A673 (cell line): Measurements from ENCODE around the gene TMEM59L. TPM values are rescaled to one million over a fixed set of nuclear protein-coding genes. Genes with fewer than 3 reads are reported as not detected.

Experiments used
- BruUV-seq: library from RNA; stranded (reverse); fragments of 400-500 nt; replicated peaks from 2 replicates; lab custom pipeline; 2021; lab: Mats Ljungman, UMichigan
- CTCF ChIA-PET: fragments of 300-600 bp; sonication (Branson Sonifier 250); formaldehyde crosslinking; loops from one replicate; lab custom pipeline; 2022; ENCODE audit warnings: antibody characterized with exemption; lab: Charles Lee
- POLR2A ChIA-PET: fragments of 300-600 bp; sonication (Branson Sonifier 250); formaldehyde crosslinking; loops from one replicate; lab custom pipeline; 2022; ENCODE audit warnings: antibody characterized with exemption; ENCODE audit not compliant: low non-redundant PET; lab: Charles Lee
- DNase-seq: peaks from one replicate; pipeline ENCODE4 v3.0.0-alpha.2; 2015; ENCODE audit warnings: low spot score
- H3K27ac ChIP-seq: fragments of 200-600 bp; sonication (generic); 2 replicates; pipeline ENCODE4 v1.5.1; 2016; ENCODE audit warnings: mixed run types, low read depth, mild to moderate bottlenecking, mixed read lengths, antibody characterized with exemption, low read length; ENCODE audit not compliant: poor library complexity, severe bottlenecking
- H3K27me3 ChIP-seq: fragments of 200-600 bp; sonication (generic); replicated peaks from 2 replicates; pipeline ENCODE4 v1.6.1; 2017; ENCODE audit warnings: mixed run types, low read depth, mild to moderate bottlenecking, mixed read lengths, antibody characterized with exemption, low read length; ENCODE audit not compliant: insufficient read depth, poor library complexity
- H3K36me3 ChIP-seq: fragments of 200-600 bp; sonication (generic); 2 replicates; pipeline ENCODE4 v1.6.1; 2016; ENCODE audit warnings: mixed run types, mild to moderate bottlenecking, mixed read lengths, antibody characterized with exemption, low read length; ENCODE audit not compliant: insufficient read depth, poor library complexity, severe bottlenecking
- H3K4me1 ChIP-seq: fragments of 200-600 bp; sonication (generic); 2 replicates; pipeline ENCODE4 v1.6.1; 2017; ENCODE audit warnings: mixed run types, mild to moderate bottlenecking, mixed read lengths, antibody characterized with exemption, low read length; ENCODE audit not compliant: insufficient read depth, poor library complexity, severe bottlenecking
- H3K4me3 ChIP-seq: fragments of 200-600 bp; sonication (generic); 2 replicates; pipeline ENCODE4 v1.5.1; 2016; ENCODE audit warnings: low read depth, mixed run types, mild to moderate bottlenecking, mixed read lengths, low read length; ENCODE audit not compliant: poor library complexity, severe bottlenecking
- H3K9me3 ChIP-seq: fragments of 200-600 bp; sonication (generic); 2 replicates; pipeline ENCODE4 v1.6.1; 2016; ENCODE audit warnings: mixed run types, low read depth, mild to moderate bottlenecking, mixed read lengths, antibody characterized with exemption, low read length; ENCODE audit not compliant: poor library complexity, severe bottlenecking
- CTCF ChIP-seq: fragments of 300-800, 200-600 bp; sonication (generic); conservative IDR thresholded peaks from 2 replicates; pipeline ENCODE4 v1.5.1; 2017; ENCODE audit warnings: low read depth, mild to moderate bottlenecking, antibody characterized with exemption, low read length, moderate library complexity, mixed read lengths
- EZH2 ChIP-seq: fragments of 200-600 bp; sonication (generic); IDR thresholded peaks from 2 replicates; pipeline ENCODE4 v1.6.1; 2017; ENCODE audit warnings: borderline replicate concordance, low read depth, mild to moderate bottlenecking, mixed read lengths, antibody characterized with exemption, low read length; ENCODE audit not compliant: poor library complexity, severe bottlenecking
- intact Hi-C: fragments of 100-400 bp; cut with micrococcal nuclease; formaldehyde crosslinking; loops from one replicate; pipeline ENCODE4 v1.10.0; 2022; ENCODE audit not compliant: unreplicated experiment
- total RNA-seq: library from RNA; stranded (reverse); gene quantifications from 2 replicates; pipeline ENCODE4 v1.2.3, GENCODE V29; 2021

The TMEM59L gene
- total RNA-seq, 1 experiment from 2014 or later: 9.3 TPM

- DNase-seq: no peak
- intact Hi-C loops: no loop called here
- no peak for TF ChIP-seq EZH2
- TF ChIP-seq CTCF: no peak
- no TSS peak for BruUV-seq
- ChIA-PET POLR2A (no interaction called here), CTCF (no interaction called here)
- no peaks in the 10 kb centered on the region for H3K27me3 ChIP-seq
- H3K4me3 ChIP-seq: no peak overlapping the region
- no peaks in the 10 kb centered on the region for H3K9me3 ChIP-seq
- no peaks in the 10 kb centered on the region for H3K36me3 ChIP-seq
- H3K4me1 ChIP-seq: no peaks in the 10 kb centered on the region
- H3K27ac ChIP-seq: no peak overlapping the region
These were observed 36.8 kb downstream of the TMEM59L start for GRCh38 chr19:18649371-18650020.

DNA sequence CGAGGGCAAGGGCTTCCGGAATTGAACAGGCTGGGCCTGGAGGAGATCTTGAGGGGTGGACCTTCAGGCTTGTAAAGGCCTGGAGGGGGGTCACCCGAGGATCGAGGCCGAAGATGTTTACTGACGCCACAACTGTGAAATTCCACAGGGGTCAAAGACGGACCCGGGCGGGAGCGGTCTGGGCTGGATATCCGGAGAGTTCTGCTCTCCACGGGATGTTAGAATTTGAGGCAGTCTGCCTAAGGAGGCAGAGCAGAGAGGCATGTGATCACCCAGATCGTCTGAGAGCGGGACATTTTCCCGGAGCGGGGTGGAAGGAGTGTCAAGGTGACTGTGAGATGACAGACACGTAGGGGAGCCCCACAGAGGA is 37.3 kb downstream of the TMEM59L start:
- H3K27me3 ChIP-seq: no peaks in the 10 kb centered on the region
- TF ChIP-seq EZH2: no peak
- no peak for TF ChIP-seq CTCF
- H3K36me3 ChIP-seq: no peaks in the 10 kb centered on the region
- H3K27ac ChIP-seq: no peak overlapping the region
- no peak for DNase-seq
- intact Hi-C loops: no loop called here
- POLR2A ChIA-PET: no interaction called here
- H3K9me3 ChIP-seq: no peaks in the 10 kb centered on the region
- BruUV-seq: no TSS peak
- H3K4me1 ChIP-seq: no peaks in the 10 kb centered on the region
- CTCF ChIA-PET: no interaction called here
- no peak overlapping the region for H3K4me3 ChIP-seq

GRCh38 chr19:18650468-18651041 is 37.9 kb downstream of the TMEM59L start:
- no peaks in the 10 kb centered on the region for H3K4me1 ChIP-seq
- intact Hi-C loops: no loop called here
- H3K4me3 ChIP-seq: no peak overlapping the region
- ChIA-PET CTCF (no interaction called here), POLR2A (no interaction called here)
- no TSS peak for BruUV-seq
- no peaks in the 10 kb centered on the region for H3K9me3 ChIP-seq
- no peak for DNase-seq
- no peaks in the 10 kb centered on the region for H3K36me3 ChIP-seq
- no peaks in the 10 kb centered on the region for H3K27me3 ChIP-seq
- no peak overlapping the region for H3K27ac ChIP-seq
- TF ChIP-seq EZH2 (no peak), CTCF (no peak)
